NT2/D1 (cell line): Measurements from ENCODE around the gene BTF3.

Experiments used
- DNase-seq: peaks from one replicate; pipeline ENCODE4 v3.0.0-alpha.2; 2011; ENCODE audit warnings: low read depth, low spot score
- H3K27me3 ChIP-seq: 2 replicates; pipeline ENCODE4 v1.6.0; 2011; ENCODE audit warnings: mild to moderate bottlenecking; ENCODE audit not compliant: insufficient read length, insufficient read depth
- H3K36me3 ChIP-seq: 2 replicates; pipeline ENCODE4 v1.6.1; 2011; ENCODE audit warnings: mild to moderate bottlenecking, low read length, mixed read lengths; ENCODE audit not compliant: insufficient read depth, insufficient read length
- H3K4me1 ChIP-seq: 2 replicates; pipeline ENCODE4 v1.5.1; 2011; ENCODE audit not compliant: insufficient read depth, insufficient read length
- H3K4me3 ChIP-seq: 2 replicates; pipeline ENCODE4 v1.5.1; 2011; ENCODE audit warnings: low read depth; ENCODE audit not compliant: insufficient read length
- H3K9ac ChIP-seq: 2 replicates; pipeline ENCODE4 v1.6.0; 2011; ENCODE audit warnings: low read depth; ENCODE audit not compliant: insufficient read length
- H3K9me3 ChIP-seq: 2 replicates; pipeline ENCODE4 v1.5.1; 2011; ENCODE audit warnings: mild to moderate bottlenecking, low read length; ENCODE audit not compliant: insufficient read depth
- SUZ12 ChIP-seq: IDR thresholded peaks from 2 replicates; pipeline ENCODE4 v1.6.1; 2011; ENCODE audit not compliant: insufficient read length, insufficient read depth; ENCODE audit errors: extremely low read depth
- YY1 ChIP-seq: IDR thresholded peaks from 2 replicates; pipeline ENCODE4 v1.6.1; 2011; ENCODE audit not compliant: insufficient read length, insufficient read depth
- ZNF274 ChIP-seq: IDR thresholded peaks from 2 replicates; pipeline ENCODE4 v1.6.1; 2011; ENCODE audit warnings: mild to moderate bottlenecking, low read depth, low read length

BTF3 gene

DNA sequence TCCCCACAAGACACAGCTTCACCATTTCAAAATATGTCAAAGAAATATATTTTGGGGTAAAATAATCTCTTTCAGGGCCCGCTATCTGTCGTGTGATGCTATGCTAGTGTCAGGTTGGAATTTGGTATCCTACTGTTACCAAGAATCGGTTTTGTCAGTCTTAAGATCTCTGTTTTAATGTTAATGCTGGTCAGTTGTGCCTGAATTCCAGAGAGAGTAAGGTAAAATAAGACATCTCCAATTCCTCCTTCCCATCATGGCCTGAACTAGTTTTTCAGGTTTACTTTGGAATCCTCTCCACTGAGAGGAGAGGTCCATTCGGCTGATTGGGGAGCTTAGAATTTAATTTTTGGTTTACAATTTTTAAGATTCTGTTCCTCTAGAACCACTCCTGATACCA is 10.4 kb upstream of the BTF3 start:
- no peak for DNase-seq
- Histone ChIP-seq H3K4me3 (no peak overlapping the region), H3K36me3 (no peaks in the 10 kb centered on the region), H3K27me3 (no peaks in the 10 kb centered on the region), H3K4me1 (no peaks in the 10 kb centered on the region), H3K9me3 (no peaks in the 10 kb centered on the region), H3K9ac (no peak overlapping the region)
- TF ChIP-seq YY1 (no peak), SUZ12 (no peak)

- no peak overlapping the region for H3K9ac ChIP-seq
- no peaks in the 10 kb centered on the region for H3K27me3 ChIP-seq
- TF ChIP-seq SUZ12, result no peak
- no peak for TF ChIP-seq ZNF274
- TF ChIP-seq YY1, result no peak
- H3K4me3 ChIP-seq, result no peak overlapping the region
- no peaks in the 10 kb centered on the region for H3K9me3 ChIP-seq
- no peaks in the 10 kb centered on the region for H3K4me1 ChIP-seq
- no peak for DNase-seq
- no peaks in the 10 kb centered on the region for H3K36me3 ChIP-seq
These were observed 9.4 kb upstream of the BTF3 start for GRCh38 chr5:73488806-73489205.

DNA sequence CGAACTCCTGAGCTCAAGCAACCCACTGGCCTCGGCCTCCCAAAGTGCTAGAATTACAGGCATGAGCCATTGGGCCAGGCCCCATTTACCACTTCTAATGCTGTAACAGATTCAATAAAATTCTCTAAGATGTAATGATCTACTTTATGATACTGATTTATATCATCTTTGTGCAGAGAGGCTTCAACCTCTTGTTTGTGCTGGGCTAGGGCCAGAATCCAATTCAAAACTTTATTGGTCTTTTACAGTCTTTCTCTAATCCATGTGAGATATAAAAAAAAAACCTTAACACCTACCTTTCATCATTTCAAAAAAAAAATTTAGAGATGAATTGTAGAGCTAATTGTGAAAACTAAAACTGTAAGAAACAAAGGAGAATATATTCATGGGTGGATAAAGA is 8.2 kb upstream of the BTF3 start:
- no peak overlapping the region for H3K9ac ChIP-seq
- H3K4me3 ChIP-seq, result no peak overlapping the region
- TF ChIP-seq SUZ12 (no peak), YY1 (no peak), ZNF274 (no peak)
- H3K4me1 ChIP-seq, result no peaks in the 10 kb centered on the region
- DNase-seq, result no peak
- no peaks in the 10 kb centered on the region for H3K9me3 ChIP-seq
- H3K27me3 ChIP-seq, result no peaks in the 10 kb centered on the region
- no peaks in the 10 kb centered on the region for H3K36me3 ChIP-seq

GRCh38 chr5:73491155-73491554 is 7.1 kb upstream of the BTF3 start:
- no peak for TF ChIP-seq ZNF274
- no peak for TF ChIP-seq YY1
- no peak for TF ChIP-seq SUZ12
- Histone ChIP-seq H3K9ac (no peak overlapping the region), H3K4me1 (no peaks in the 10 kb centered on the region), H3K9me3 (no peaks in the 10 kb centered on the region), H3K4me3 (no peak overlapping the region), H3K27me3 (no peaks in the 10 kb centered on the region), H3K36me3 (no peaks in the 10 kb centered on the region)
- no peak for DNase-seq

DNA sequence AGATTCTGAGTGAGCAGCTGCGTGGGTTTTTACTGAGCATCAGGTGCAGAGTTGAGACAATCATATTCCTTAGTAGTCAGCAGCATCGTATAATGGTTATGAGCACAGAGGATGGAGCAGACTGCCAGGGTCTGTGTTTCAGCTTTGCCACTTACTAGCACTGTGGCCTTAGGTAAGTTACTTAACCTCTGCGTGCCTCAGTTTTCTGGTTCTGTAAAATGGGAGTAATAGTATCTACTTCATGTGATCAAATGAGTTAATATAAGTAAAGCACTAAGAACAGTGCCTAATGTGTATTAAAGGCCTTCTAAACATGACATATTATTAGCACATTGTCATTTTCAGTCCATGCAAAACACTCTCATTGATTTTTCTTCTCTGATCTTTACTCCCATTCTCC is 4.8 kb upstream of the BTF3 start:
- no peaks in the 10 kb centered on the region for H3K4me1 ChIP-seq

DNA sequence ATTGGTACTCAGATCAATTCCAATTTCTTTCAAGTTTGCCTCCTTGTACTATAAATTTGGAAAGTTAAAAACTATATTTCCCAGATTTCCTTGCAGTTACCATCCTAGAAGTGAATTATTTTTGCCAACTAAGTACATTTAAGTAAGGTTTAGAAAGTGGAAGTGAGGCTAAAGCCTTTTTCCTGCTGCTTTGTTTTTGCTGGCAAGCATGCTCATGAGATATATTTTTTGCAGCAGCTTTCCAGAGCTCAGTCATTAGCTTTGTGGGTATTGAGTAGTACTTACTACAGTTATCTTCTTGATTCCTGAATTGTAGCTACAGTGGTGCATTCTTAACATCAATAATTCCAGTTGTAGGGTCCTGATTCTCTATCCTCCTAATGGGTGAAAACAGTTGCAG is 3.5 kb upstream of the BTF3 start:
- Histone ChIP-seq H3K4me3 (no peak overlapping the region), H3K9me3 (no peaks in the 10 kb centered on the region), H3K27me3 (no peaks in the 10 kb centered on the region), H3K4me1 (no peaks in the 10 kb centered on the region), H3K36me3 (peaks cover 9% of the 10 kb centered on the region), H3K9ac (no peak overlapping the region)
- DNase-seq, result no peak
- TF ChIP-seq SUZ12, result no peak
- TF ChIP-seq ZNF274, result no peak
- TF ChIP-seq YY1, result no peak

More for the DNA sequence above, 4.8 kb upstream of the BTF3 start:
- Histone ChIP-seq H3K27me3 (no peaks in the 10 kb centered on the region), H3K9me3 (no peaks in the 10 kb centered on the region), H3K4me3 (no peak overlapping the region), H3K9ac (no peak overlapping the region), H3K36me3 (no peaks in the 10 kb centered on the region)
- DNase-seq, result no peak
- no peak for TF ChIP-seq ZNF274
- TF ChIP-seq SUZ12, result no peak
- no peak for TF ChIP-seq YY1

DNA sequence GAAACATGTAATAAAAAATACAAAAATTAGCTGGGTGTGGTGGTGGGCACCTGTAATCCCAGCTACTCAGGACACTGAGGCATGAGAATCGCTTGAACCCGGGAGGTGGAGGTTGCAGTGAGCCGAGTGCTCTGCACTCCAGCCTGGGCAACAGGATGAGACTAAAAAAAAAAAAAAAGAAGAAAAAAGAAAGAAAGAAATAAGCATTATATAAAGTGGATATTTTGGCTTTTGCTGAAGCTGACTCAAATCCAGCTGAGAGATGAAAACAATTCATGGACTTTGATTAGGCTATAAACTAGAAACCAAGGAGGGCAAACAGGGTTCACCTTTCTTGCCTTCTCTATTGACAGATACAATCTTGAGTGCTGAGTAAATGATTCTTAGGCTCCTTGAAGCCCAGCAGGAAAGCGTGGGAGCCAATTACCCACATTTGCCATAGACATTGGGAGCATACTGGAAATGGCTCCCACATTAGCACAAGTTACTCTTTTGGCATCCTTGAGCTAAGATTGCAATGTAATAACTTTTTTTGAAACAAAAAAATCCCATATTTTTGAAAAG is 2.4 kb upstream of the BTF3 start:
- Histone ChIP-seq H3K9me3 (no peaks in the 10 kb centered on the region), H3K9ac (no peak overlapping the region), H3K36me3 (peaks cover 20% of the 10 kb centered on the region), H3K27me3 (no peaks in the 10 kb centered on the region), H3K4me1 (no peaks in the 10 kb centered on the region), H3K4me3 (no peak overlapping the region)
- TF ChIP-seq YY1 (no peak), ZNF274 (no peak), SUZ12 (no peak)
- DNase-seq, result no peak
